GM10266 (cell line): ENCODE results near the gene HELT.

Experiments
- DNase-seq: peaks from one replicate; pipeline ENCODE4 v3.0.0; 2012; ENCODE audit errors: extremely low spot score
- CTCF ChIP-seq: IDR thresholded peaks from 2 replicates; pipeline ENCODE4 v1.5.1; 2012; ENCODE audit warnings: mild to moderate bottlenecking, low read depth; ENCODE audit not compliant: control insufficient read depth, insufficient read depth; ENCODE audit errors: missing control alignments

Gene HELT

DNA sequence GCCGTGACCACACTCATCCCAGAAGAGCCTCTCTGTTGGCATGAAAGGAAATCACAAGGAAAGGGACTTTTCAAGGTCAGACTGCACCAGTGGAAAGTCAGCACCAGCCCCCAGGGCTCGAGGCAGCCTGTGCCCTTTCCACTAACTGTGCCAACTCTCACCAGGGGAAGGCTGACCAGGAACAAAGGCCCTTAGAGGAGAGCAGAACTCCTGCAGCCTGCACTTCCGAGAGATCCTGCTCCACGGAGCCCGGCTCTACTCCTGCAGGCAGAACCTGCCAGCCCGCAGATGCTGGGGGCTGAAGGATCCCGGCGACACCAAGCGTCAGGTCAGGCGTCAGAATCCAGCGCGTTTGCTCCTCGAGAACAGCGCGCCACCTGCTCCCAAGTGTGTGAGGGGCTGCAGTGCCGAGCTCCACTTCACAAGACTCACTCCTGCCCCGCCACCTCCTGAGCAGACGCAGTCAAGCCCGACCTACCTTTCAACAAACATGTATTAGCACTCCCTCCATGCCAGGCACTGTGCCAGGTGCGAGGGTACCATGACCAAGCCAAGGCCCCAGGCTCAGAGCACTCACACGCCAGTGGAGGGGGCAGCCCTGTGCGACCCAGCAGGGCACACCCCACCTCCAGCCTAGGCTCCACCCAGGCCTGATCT is 13.6 kb upstream of the HELT start:
- DNase-seq = no peak
- TF ChIP-seq CTCF = peak; percentile 7

DNA sequence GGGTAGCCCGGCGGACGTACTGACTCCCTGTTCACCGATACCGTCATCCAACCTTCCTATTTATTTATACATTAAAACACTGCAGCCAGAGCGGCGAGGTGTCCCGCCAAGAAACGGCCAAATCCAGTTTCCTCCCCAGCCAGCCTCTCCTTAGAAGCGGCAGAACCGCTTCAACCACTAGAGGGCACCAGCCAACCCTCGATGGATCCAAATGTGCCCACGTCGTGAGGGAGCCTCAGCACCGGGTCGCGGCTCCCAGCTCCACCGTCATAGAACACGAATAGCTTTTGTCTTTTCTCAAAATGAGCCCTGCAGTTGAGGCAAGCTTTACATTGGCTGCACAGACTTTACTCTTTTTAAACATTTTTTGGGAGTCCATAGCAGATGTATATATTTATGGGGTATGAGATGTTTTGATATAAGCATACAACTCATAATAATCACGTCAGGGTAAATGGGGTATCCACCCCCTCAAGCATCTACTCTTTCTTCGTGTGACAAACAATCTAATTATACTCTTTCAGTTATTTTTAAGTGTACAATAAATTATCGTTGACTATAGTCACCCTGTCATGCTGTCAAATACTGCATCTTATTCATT is 13.0 kb upstream of the HELT start:
- peak; percentile 85 for DNase-seq
- peak; percentile 95 for TF ChIP-seq CTCF

- peak; percentile 41 for TF ChIP-seq CTCF
- no peak for DNase-seq
These were observed 6.9 kb upstream of the HELT start for GRCh38 chr4:185011408-185011807.

GRCh38 chr4:185013417-185014125 is 4.7 kb upstream of the HELT start:
- TF ChIP-seq CTCF = no peak
- DNase-seq = no peak

- no peak for TF ChIP-seq CTCF
- DNase-seq = no peak
These were observed 3.2 kb upstream of the HELT start for GRCh38 chr4:185015108-185015507.

GRCh38 chr4:185016101-185016940 is 2.0 kb upstream of the HELT start:
- TF ChIP-seq CTCF = no peak
- no peak for DNase-seq
